ENCODE measurements around the gene MICAL2. TPM values are rescaled to one million over a fixed set of nuclear protein-coding genes. Genes with fewer than 3 reads are reported as not detected.

MICAL2 gene
- total RNA-seq, 4 donors from 2014 or later: 196 to 550 (median 237) TPM

DNA sequence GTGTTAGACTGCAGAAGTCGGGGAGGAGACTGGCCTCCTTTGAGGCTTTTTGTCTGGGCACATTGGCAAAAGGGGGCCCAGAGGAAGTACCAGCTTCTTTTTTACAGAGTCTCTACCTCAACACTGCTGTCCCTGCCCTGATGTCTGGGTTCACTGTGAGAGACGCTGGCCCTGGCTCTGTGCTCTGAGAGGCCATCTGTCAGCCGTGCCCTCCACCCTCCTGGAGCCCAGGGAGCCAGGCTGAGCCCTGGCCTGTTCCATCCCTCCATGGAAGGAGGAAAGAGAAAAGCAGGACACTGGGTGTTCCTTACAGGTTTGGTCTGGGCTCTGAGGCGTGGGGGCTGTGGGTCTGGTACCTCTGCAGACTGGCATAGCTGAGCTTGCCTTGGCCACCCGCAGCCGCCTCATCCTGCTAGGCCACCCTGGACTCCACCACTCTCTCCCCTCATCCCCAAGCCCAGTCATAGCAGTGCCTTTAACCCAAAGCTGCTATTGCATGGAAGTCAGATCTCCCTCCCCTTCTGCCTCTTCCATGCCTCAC lies 161.5 kb downstream of the MICAL2 start:
- no peak for ATAC-seq
- TF ChIP-seq, protein P1, sequence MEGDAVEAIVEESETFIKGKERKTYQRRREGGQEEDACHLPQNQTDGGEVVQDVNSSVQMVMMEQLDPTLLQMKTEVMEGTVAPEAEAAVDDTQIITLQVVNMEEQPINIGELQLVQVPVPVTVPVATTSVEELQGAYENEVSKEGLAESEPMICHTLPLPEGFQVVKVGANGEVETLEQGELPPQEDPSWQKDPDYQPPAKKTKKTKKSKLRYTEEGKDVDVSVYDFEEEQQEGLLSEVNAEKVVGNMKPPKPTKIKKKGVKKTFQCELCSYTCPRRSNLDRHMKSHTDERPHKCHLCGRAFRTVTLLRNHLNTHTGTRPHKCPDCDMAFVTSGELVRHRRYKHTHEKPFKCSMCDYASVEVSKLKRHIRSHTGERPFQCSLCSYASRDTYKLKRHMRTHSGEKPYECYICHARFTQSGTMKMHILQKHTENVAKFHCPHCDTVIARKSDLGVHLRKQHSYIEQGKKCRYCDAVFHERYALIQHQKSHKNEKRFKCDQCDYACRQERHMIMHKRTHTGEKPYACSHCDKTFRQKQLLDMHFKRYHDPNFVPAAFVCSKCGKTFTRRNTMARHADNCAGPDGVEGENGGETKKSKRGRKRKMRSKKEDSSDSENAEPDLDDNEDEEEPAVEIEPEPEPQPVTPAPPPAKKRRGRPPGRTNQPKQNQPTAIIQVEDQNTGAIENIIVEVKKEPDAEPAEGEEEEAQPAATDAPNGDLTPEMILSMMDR (IDR thresholded peaks at IDR 0.05): no peak
- TF ChIP-seq EP300 (IDR thresholded peaks at IDR 0.05) (no peak), POLR2AphosphoS5 (IDR thresholded peaks at IDR 0.05) (no peak), POLR2A (IDR thresholded peaks at IDR 0.05) (no peak)
- WGBS, 2 donors (ENCODE audit: low coverage in 1 of 2): 100% methylated on average over 1 of the region's 6 CpGs; no CpG with 5 or more reads in 1 of the 2 donors

DNA sequence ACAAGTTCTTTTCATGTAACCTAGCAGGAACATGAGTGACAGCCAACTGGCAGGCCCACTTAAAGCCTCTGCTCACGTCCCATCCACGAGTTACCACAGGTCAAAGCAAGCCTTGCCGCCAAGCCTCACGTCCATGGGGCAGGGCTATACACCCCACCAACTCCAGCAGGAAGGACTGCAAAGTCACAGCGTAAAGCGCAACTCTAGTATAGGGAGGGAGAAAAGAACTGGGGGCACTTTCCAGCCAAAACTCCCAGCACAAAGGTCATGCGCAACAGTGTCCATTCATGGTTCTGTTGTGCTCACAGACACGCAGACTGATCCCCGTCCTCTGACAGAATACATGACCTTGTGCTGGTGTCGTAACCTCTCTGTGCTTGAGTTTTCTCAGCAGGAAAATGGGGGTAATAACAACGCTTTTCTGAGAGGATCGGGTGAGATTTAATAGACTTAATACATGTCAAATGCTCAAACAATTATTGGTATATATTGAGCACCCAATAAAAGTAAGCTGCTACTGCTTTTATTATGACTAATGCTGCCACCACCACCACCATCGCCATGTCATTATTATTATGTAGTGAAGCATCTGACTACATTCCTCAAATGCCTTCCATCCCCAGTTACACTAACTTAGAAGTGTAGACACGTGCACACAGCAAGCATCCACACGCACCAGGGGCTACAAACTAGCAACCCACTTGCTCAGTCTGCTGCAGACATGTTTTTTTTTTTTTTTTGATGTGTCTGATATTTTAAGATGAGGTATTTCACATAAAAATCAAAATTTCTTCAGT lies 162.6 kb downstream of the MICAL2 start:
- 72 to 85% methylated on average over 9 of the region's 15 CpGs for WGBS, 2 donors (ENCODE audit: low coverage in 1 of 2)
- Histone ChIP-seq H3K27ac (no peak overlapping the region), H3K27me3 (no peaks in the 10 kb centered on the region), H3K36me3 (no peaks in the 10 kb centered on the region), H3K4me1 (peaks cover 0 to 26% (median 11%) of the 10 kb centered on the region in 3 donors), H3K9me3 (no peaks in the 10 kb centered on the region), H3K4me3 (no peak overlapping the region)
- ATAC-seq: no peak
- TF ChIP-seq POLR2AphosphoS5 (IDR thresholded peaks at IDR 0.05): no peak
- TF ChIP-seq EP300 (IDR thresholded peaks at IDR 0.05): no peak
- TF ChIP-seq, protein P1 (IDR thresholded peaks at IDR 0.05): no peak

More for the DNA sequence above, 161.5 kb downstream of the MICAL2 start:
- Histone ChIP-seq H3K36me3 (no peaks in the 10 kb centered on the region), H3K9me3 (no peaks in the 10 kb centered on the region), H3K4me3 (no peak overlapping the region), H3K27ac (peak overlapping the region in 1 of 4 donors; percentile 15), H3K27me3 (no peaks in the 10 kb centered on the region), H3K4me1 (peaks cover 0 to 29% (median 11%) of the 10 kb centered on the region in 3 donors)

DNA sequence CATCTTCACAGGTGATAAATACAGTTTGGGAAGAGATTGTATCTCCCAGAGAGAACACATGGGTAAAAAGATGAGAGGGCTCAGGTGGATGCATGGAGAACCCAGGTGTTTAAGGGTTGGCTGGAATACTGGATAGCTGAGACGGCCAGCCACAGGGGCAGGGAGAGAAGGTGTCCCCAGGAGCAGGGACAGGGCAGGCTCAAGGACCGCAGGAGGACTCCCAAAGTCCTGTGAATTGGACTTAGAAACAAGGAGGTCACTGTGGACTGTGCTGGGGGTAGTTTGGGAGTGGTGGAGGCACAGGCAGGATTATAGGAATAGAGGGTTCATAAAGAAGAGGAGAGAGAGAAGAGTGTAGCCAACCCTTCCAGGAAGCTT lies 163.2 kb downstream of the MICAL2 start:
- no peaks in the 10 kb centered on the region for H3K9me3 ChIP-seq
- peaks cover 0 to 20% (median 11%) of the 10 kb centered on the region in 3 donors for H3K4me1 ChIP-seq
- H3K27me3 ChIP-seq: no peaks in the 10 kb centered on the region
- H3K36me3 ChIP-seq: no peaks in the 10 kb centered on the region
- no peak for TF ChIP-seq POLR2A (IDR thresholded peaks at IDR 0.05)
- TF ChIP-seq, protein P1 (IDR thresholded peaks at IDR 0.05): no peak
- TF ChIP-seq EP300 (IDR thresholded peaks at IDR 0.05): no peak
- TF ChIP-seq POLR2AphosphoS5 (IDR thresholded peaks at IDR 0.05): no peak
- no peak overlapping the region for H3K4me3 ChIP-seq
- 94 to 100% methylated on average over 1 to 2 of the region's 2 CpGs for WGBS, 2 donors (ENCODE audit: low coverage in 1 of 2)
- H3K27ac ChIP-seq: no peak overlapping the region
- ATAC-seq: no peak

DNA sequence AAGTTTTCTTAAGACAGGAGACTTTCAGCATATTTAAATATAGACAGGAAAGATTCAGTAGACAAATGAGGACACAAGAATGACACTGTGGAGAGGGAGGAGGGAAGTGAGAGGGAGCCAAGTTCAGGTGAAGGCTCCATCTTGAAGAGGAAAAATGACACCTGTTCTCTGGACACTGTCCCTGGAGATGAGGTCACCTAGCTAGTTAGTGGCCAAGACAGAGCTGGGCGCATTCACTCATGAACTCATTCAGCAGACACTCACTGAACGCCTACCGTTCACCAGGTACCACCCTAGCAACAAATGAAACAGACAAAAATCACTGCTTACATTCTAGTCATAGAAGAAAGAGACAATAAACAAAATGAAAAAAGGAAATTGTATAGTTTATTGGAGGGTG lies 163.7 kb downstream of the MICAL2 start:
- Histone ChIP-seq H3K27ac (no peak overlapping the region), H3K36me3 (no peaks in the 10 kb centered on the region), H3K4me1 (peaks cover 0 to 16% (median 9%) of the 10 kb centered on the region in 3 donors), H3K27me3 (no peaks in the 10 kb centered on the region), H3K4me3 (no peak overlapping the region), H3K9me3 (no peaks in the 10 kb centered on the region)
- ATAC-seq: no peak
- WGBS, 2 donors (ENCODE audit: low coverage in 1 of 2): 77 to 100% methylated on average over 1 to 3 of the region's 3 CpGs
- TF ChIP-seq, protein P1 (IDR thresholded peaks at IDR 0.05): no peak
- TF ChIP-seq POLR2A (IDR thresholded peaks at IDR 0.05) (no peak), EP300 (IDR thresholded peaks at IDR 0.05) (no peak), POLR2AphosphoS5 (IDR thresholded peaks at IDR 0.05) (no peak)
